Ishikawa (cell line): ENCODE data around the gene KCTD12.
A peak's percentile ranks its signal among the peaks of the same experiment; 100 is the strongest.

ENCODE experiments used
- CEBPB ChIP-seq: IDR thresholded peaks from 2 replicates; pipeline ENCODE4 v1.6.1; 2012
- CREB1 ChIP-seq: IDR thresholded peaks from 2 replicates; pipeline ENCODE4 v1.6.1; 2012; ENCODE audit warnings: low read depth
- EGR1 ChIP-seq: IDR thresholded peaks from 2 replicates; pipeline ENCODE4 v1.6.1; 2012
- EP300 ChIP-seq: IDR thresholded peaks from 2 replicates; pipeline ENCODE4 v1.6.1; 2012; ENCODE audit warnings: borderline replicate concordance
- FOXM1 ChIP-seq: IDR thresholded peaks from 2 replicates; pipeline ENCODE4 v1.6.1; 2012; ENCODE audit warnings: low read depth, borderline replicate concordance
- MAX ChIP-seq: IDR thresholded peaks from 2 replicates; pipeline ENCODE4 v1.6.1; 2012
- NFIC ChIP-seq: IDR thresholded peaks from 2 replicates; pipeline ENCODE4 v1.6.1; 2012
- RAD21 ChIP-seq: IDR thresholded peaks from 2 replicates; pipeline ENCODE4 v1.6.1; 2012; ENCODE audit warnings: low read depth
- REST ChIP-seq: IDR thresholded peaks from 2 replicates; pipeline ENCODE4 v1.6.1; 2012; ENCODE audit warnings: low read depth, mild to moderate bottlenecking
- TAF1 ChIP-seq: IDR thresholded peaks from 2 replicates; pipeline ENCODE4 v1.6.1; 2012; ENCODE audit warnings: low read depth, mild to moderate bottlenecking
- TCF12 ChIP-seq: IDR thresholded peaks from 2 replicates; pipeline ENCODE4 v1.6.1; 2012; ENCODE audit warnings: low read depth
- TEAD4 ChIP-seq: IDR thresholded peaks from 2 replicates; pipeline ENCODE4 v1.6.1; 2012
- USF1 ChIP-seq: IDR thresholded peaks from 2 replicates; pipeline ENCODE4 v1.6.1; 2012
- YY1 ChIP-seq: IDR thresholded peaks from 2 replicates; pipeline ENCODE4 v1.6.1; 2012; ENCODE audit warnings: low read depth
- ZBTB7A ChIP-seq: IDR thresholded peaks from 2 replicates; pipeline ENCODE4 v1.6.1; 2012; ENCODE audit warnings: low read depth

The KCTD12 gene

GRCh38 chr13:76854894-76855293 is 31.3 kb downstream of the KCTD12 start:
- no peak for TF ChIP-seq EP300
- no peak for TF ChIP-seq CEBPB
- no peak for TF ChIP-seq CREB1
- no peak for TF ChIP-seq USF1
- no peak for TF ChIP-seq NFIC
- no peak for TF ChIP-seq FOXM1
- no peak for TF ChIP-seq MAX
- TF ChIP-seq EGR1 = no peak
- TF ChIP-seq TCF12 = no peak
- no peak for TF ChIP-seq YY1
- no peak for TF ChIP-seq TEAD4
- no peak for TF ChIP-seq TAF1
- no peak for TF ChIP-seq ZBTB7A
- TF ChIP-seq RAD21 = no peak
- no peak for TF ChIP-seq REST

- TF ChIP-seq TCF12 (no peak), TAF1 (no peak), FOXM1 (no peak), EP300 (no peak), YY1 (no peak), CREB1 (no peak), USF1 (no peak), MAX (no peak), RAD21 (no peak), TEAD4 (no peak), REST (no peak), ZBTB7A (no peak), CEBPB (no peak), NFIC (no peak), EGR1 (no peak)
Measured at GRCh38 chr13:76853921-76854608, 32.1 kb downstream of the KCTD12 start.

GRCh38 chr13:76853481-76853880 is 32.7 kb downstream of the KCTD12 start:
- TF ChIP-seq FOXM1 (no peak), USF1 (no peak), CREB1 (no peak), EGR1 (no peak), EP300 (no peak), YY1 (no peak), TCF12 (no peak)

GRCh38 chr13:76852986-76853385 is 33.2 kb downstream of the KCTD12 start:
- TF ChIP-seq CEBPB = peak; percentile 88
- no peak for TF ChIP-seq REST
